Lower leg skin (tissue), 3 donors: ENCODE data around the gene PDIA2.

Experiments
- CTCF ChIP-seq, 3 donors: fragments of 450-650 bp; IDR thresholded peaks; one replicate each; pipeline ENCODE4 v1.5.1; 2016; ENCODE audit warnings: antibody characterized with exemption in 3 of 3, mild to moderate bottlenecking in 3 of 3, moderate library complexity in 2 of 3
- POLR2A ChIP-seq, 2 donors: fragments of 450-650 bp; IDR thresholded peaks; one replicate each; pipeline ENCODE4 v1.6.1; 2016 to 2017; ENCODE audit warnings: antibody characterized with exemption in 2 of 2, mild to moderate bottlenecking in 1 of 2, moderate library complexity in 1 of 2

GRCh38 chr16:263182-263774, 19.7 kb upstream of the PDIA2 start:
- TF ChIP-seq CTCF (IDR thresholded peaks at IDR 0.05): no peak
- TF ChIP-seq POLR2A (IDR thresholded peaks at IDR 0.05): no peak
